GM18498 (cell line): ENCODE results near the gene PTPRH.
"Not testable (repeated sequence)": the region's sequence is repeated elsewhere in the genome, so short reads cannot be mapped to it uniquely, and the experiment has no call there.

Experiments
- ATAC-seq: cut with Tn5 transposase; IDR thresholded peaks from one replicate; pipeline ENCODE4 v1.9.1; 2021; ENCODE audit warnings: mild to moderate bottlenecking, moderate library complexity; ENCODE audit not compliant: unreplicated experiment

The PTPRH gene

DNA sequence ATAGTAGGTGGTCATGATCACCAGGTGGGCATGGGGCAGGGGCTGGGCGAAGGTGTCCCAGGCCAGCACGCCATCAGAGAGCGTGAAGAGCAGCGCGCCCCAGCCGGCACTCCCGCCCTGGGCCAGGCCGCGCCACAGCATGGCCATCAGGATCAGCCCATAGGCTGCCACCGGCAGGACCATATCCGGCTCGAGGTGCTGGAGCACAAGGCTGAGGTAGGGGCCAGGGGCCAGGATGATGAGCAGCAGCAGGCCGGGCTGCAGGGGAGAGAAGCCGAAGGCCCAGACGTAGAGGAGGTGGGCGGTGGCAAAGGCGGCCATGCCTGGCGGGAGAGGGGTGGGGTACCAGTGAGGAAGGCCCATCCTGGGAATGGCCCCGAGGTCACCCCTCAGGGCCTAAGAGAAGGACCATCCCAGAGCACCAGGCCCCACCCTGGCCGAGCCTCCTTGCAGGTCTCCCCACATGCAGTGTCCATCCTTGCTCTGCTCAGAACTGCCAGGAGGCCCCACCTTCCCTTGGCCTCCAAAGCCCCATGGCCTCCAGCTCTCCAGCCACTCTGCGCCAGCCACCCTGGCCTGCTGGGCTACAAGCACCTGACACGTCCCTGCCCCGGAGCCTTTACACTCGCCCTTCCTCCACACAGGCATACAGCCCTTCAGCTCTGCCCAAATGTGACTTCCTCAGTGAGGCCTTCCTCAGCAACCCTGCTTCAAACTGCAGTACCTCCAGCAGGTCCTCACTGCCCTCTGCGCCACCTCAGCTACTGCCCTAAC, 18.1 kb upstream of the PTPRH start:
- ATAC-seq: no peak

DNA sequence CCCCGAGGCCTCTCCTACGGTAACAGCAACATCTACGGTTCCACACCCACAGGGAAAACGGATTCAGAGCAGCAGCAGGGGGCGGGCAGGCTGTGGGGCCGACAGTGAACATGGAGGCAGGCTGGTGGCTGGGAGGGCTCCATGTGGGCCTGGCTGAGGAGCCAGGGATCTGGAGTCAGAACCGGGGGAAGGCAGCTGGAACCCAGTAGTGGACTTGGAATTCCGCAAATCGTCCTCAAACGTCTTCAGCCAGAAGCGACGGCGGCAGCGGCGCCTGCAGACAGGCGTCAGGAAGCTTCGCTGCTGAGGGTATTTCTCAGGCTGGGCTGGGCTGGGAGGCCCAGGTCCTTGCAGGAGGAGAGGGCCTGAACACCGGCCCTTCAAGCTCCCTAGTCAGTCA, 17.5 kb upstream of the PTPRH start:
- ATAC-seq: no peak

DNA sequence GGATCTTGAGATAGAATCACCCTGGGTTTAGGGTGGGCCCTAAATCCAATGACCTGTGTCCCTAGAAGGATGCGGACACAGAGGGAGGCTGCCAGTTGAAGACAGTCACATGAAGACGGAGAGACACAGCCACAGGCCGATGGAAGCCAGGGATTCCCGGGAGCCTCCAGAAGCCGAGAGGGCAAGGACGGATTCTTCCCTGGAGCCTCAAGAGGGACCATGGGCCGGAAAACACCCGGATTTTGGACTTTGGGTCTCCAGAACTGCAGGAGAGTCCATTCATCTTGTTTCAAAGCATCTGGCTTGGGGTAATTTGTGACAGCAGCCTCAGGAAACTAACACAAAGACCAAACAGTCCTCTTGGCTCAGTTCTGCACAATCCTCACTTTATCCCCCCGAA, 17.0 kb upstream of the PTPRH start:
- ATAC-seq: no peak

DNA sequence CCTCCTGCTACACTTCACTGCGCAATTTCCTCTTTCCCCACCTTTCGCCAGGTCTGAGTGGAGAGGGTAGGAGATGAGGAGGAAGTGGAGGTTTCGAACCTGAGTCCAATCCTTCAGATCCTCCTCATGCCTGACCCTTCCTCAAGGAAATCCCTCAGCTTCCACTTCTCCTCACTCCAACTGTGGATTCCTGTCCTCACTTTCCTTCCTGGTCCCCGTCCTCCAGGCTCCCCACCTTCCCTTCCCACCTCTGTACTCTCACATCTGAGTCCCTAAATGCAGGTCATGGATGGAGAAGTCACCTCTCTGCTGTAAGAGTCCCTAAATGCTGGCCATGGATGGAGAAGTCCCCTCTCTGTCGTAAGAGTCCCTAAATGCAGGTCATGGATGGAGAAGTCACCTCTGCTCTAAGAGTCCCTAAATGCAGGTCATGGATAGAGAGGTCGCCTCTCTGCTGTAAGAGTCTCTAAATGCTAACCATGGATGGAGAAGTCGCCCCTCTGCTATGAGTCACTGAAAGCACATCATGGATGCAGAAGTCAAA, 16.2 kb upstream of the PTPRH start:
- ATAC-seq: no peak

DNA sequence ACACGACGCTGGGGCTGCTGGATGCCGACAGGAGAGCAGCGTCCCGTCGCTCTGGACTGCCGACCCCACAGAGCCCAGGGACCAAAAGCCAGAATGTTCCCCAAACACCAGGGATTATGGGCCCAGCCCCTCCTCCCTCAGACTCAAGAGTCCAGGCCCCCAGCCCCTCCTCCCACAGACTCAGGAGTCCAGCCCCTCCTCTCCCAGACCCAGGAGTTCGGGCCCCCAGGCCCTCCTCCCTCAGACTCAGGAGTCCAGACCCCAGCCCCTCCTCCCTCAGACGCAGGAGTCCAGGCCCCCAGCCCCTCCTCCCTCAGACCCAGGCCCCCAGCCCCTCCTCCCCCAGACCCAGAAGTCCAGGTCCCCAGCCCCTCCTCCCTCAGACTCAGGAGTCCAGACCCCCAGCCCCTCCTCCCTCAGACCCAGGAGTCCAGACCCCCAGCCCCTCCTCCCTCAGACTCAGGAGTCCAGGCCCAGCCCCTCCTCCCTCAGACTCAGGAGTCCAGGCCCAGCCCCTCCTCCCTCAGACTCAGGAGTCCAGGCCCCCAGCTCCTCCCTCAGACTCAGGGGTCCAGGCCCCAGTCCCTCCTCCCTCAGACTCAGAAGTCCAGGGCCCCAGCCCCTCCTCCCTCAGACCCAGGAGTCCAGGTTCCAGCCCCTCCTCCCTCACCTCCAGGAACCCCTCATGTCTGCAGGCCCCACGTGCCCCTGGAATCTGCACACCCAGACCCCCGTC, 15.5 kb upstream of the PTPRH start:
- not testable (repeated sequence) for ATAC-seq

DNA sequence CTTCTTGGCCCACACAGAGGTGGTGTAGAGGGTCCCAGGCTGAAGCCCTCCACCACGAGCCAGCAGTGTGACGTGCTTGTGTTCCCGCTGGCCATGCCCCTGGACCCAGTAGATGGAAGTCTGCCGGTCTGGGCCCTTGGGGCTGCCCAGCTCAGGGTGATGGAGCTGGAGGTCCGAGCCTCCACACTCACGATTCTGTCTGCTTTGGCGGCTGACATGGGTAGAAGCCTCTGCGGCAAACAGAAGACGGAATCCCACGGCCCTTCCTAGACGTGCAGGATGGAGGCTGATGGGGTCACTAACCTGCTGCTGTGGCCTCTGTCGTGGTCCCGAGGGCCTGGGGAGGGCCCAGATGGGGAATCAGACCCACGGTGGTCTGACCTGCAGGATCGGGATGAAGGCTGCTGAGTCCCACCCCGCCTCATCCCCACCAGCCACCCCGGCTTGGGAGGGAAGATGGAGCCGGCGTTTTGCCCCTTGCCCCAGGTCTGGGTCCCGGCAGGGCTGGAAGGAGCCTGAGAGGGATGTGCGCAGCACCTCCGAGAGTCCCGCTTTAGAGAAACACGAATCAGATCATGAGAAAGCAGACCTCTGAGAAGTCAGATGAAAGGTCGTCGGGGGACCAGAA, 14.9 kb upstream of the PTPRH start:
- ATAC-seq: no peak

DNA sequence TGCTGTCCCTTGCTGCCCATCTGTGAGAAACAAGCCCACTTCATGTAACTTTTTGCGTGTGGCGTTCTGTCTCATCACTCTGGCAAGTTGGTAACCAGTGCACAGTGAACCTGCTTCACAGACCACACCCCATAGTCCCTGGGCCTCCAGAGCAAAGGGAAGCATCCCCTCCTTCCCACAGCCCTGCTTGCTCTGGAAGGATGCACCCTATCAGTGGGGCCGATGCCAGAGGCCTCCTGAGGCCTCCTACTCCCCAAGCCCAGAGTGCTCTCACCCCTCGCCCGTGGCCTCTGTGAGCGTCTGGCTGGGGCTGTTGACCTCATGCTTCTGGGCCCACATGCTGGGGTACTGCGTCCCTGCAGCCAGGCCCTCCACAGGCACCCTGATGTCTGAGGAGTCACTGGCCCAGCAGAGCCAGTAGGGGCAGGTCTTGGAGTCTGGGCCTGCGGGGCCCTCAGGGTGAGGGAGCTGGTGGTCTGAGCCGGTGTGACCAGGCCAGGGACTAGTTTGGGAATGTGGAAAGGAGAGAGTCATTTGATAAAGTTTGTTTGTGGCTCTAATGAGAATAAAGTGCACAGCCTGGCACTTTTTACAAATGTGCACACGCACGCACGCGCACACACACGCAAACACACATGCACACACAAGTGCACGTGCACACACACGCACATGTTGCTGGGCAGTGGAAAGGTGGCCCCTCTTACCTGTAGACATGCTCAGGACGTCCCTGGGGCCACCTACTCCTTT, 14.2 kb upstream of the PTPRH start:
- ATAC-seq: no peak

DNA sequence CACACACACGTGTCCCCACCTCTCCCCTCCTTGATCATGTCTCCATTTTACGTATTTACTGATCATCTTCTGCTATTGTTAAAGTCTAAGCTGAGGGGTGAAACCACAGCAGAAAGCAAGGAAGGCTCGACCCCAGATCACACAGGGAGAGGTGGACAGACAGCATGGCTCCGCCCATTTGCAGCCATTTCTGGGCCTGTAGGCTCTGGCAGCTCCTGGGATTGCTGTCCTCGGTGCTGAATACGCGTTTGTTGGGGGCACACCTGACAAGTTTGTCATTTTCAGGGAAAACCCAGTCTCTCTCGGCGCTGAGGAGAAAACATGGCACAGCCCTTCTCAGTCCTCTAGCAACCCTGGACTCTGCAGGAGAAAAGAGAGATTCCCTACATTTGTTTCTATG, 11.2 kb upstream of the PTPRH start:
- ATAC-seq: no peak

DNA sequence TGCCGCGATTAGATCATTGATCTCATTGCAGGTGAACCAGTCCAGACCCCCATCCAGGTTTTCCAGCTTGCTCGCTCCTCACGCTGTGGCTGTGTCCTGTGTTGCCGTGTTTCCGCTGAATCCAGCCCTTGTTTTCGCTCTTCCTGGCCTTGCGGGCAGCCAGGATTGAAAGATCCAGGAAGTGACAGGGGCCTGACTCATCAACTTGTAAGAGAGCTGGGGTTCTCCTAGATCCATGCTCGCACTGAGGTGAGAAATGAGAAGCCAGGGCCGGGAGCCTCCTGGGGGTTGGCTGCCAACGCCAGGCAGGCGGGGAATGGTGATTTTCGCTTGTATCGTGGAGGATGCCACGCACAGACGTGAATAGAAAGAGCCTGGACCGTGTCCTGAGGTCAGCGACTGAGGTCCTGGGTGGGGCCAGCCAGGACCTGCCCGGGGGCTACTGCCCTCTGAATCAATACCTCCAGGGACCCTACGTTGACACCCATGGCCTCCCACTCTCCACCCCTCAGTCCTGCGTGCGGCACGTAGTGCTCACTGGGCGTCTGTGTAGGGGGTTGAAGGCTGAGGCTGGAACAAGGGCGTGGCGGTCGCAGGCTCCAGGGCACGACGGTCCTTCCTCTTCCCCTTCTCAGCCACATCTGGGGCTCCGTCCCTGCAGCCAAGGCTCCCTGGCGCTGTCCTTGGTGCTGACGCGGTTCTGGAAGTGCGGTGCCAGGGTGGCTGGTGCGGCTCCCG, 7.3 kb upstream of the PTPRH start:
- no peak for ATAC-seq

DNA sequence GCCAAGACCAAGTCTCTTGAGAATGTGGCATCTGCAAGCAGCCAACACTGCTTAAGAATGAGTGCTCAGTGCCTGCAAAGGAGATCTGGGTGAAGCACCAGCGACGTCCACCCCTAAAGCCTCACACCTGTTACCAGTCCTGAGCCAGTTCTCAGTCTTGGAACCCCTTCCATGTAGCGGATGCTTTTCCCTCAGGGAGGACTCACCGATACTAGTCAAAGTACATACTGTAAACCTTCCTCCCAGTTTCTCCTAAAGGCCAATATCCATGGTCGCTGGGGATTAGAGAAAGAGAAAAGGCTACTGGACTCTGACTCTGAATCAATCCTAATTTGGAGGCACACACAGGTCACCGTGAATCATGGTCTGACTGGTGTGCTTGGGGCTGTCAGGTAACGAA, 4.2 kb upstream of the PTPRH start:
- ATAC-seq: no peak

DNA sequence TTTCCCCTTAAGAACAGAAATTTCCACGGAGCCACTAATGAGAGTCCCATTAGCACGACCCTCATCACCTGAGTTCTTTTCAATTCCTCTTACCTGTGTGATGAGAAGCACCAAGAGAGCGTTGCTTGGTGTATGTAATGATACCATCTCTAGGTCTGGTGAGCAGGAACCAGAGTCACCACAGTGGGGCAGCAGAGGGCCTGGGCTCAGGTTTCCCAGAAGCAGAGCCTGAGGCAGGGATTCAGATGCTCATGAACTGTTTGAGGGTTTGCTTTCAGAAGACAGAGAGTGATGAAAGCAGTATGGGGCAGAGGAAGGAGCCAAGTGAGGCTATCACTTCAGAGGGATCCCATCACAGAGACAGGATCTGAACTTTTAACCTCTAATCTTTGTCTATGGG, 3.1 kb upstream of the PTPRH start:
- no peak for ATAC-seq

DNA sequence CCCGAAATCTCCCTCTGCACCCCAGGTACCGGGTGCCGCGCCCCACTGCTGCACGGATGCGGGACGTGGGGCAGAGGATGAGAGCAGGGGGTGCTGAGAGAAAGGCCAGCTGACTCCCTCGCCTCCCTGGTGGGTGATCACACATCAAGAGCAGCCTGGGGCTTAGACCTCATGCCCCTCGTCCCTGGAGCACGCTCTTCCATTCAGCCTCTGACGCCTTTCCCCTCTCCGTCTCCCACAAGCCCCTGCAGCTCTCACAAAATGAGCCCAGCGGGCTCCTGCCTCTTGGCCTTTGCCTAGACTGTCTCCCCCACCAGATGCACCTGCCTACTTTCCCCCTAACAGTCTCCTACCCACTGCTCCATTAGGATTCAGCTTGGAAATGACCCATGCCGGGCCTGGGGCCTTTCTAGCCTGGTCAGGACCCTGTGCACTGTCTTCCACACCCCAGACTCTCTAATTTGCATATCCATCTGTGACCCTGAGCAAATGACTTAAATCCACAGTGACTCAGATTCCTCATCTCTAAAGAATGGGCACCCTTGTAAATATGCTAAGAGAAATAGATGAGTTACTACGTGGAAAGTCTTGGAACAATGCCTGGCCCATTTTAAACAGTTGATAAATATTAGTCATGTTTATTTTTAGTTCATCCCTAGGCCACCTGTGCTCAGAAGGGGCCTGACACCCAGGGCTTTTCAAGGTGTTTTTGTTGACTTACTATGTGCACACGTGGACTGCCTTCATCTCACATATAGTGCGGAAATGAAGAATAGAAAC, 582 bp upstream of the PTPRH start:
- ATAC-seq: no peak

DNA sequence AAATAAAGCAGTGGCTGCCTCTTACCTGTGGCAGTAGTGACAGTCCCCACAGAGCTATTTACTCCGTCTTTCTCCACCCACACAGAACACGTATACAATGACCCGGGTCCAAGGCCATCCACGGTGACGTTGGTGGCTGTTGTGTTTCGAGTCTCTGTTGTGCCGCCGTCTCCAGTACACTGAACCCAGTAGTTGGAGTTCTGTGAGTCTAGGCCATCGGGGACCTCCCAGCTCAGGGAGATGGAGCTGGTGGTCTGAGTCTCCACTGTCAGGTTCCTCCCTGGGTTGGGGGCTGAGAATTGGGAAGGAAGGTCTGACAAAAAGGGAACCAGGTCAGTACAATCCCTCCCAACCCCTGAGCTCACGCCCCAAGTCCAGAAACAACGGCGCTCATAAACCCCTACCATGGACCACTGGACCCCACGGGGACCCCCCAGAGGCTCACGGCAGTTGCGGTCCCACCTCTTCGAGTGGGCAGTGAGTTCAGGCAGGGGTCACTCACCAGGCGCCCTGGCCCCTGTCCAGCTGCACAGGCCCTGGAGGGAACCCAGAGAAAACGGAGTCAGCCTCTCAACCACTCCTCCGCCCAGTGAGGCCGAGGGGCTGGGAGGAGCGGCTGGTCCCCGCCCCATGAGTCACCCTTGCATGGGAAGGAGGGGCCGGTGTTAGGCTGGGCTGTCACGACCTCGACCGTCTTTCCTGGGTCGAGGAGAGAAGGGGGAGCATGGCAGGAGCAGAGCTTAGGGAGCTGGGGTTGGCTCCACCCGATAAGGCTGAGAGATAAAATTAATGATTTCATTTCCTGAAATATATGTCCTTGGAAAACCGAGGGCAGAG, 2.4 kb downstream of the PTPRH start:
- no peak for ATAC-seq

DNA sequence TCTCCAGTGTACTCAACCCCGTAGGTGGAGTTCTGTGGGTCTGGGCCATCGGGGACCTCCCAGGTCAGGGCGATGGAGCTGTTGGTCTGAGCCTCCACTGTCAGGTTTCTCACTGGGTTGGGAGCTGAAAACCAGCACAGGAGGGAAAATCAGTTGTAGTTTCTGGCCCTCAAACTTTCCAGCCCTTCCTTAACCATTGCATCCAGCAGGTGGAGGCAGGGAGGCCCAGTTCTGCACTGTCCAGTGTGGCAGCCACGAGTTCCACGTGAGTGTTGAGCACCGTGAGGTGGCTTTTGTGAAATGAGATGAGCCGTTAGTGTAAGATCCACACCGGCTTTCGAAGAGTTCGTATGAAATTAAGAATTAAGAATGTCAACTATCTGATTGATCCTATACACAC, 7.1 kb downstream of the PTPRH start:
- ATAC-seq: not testable (repeated sequence)

DNA sequence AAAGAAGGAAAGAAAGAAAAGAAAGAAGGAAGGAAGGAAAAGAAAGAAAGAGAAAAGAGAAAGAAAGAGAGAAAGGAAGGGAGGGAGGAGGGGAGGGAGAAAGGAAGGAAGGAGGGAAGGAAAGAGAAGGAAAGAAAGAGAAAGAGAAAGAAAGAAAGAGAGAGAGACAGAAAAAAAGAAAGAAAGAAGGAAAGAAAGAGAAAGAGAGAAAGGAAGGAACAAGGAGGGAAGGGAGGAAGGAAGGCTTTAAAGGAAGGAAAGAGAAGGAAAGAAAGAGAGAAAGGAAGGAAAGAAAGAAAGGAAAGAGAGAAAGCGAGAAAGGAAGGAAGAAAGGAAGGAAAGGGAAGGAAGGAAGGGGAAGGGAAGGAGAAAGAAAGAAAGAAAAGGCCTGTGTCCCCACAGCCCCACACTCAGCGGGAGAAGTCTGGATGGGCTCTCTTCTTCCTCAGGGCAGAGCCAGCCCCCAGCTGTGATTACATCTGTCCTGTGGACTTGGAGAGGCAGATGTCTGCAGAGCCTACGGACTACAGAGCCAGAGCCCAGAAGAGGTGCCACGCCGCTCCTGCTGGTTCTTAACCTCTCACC, 9.6 kb downstream of the PTPRH start:
- no peak for ATAC-seq

DNA sequence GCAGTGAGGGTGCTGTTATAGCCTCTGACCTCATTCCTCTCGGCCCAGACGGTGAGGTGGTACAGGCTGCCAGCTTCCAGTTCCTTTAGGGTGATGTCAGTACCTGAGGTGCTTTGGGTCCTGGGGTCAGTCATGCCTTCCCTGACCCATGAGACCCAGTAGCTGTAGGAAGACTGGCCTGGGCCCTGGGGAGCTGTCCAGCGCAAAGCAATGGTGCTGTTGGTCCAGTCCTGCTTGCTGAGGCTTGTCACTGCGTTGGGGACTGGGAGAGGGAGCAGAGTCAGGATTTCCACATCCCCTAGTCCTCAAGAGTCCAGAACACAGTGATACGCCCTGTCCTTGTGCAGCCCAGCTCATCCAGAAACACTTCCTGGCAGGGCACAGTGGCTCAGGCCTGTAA, 10.7 kb downstream of the PTPRH start:
- no peak for ATAC-seq

DNA sequence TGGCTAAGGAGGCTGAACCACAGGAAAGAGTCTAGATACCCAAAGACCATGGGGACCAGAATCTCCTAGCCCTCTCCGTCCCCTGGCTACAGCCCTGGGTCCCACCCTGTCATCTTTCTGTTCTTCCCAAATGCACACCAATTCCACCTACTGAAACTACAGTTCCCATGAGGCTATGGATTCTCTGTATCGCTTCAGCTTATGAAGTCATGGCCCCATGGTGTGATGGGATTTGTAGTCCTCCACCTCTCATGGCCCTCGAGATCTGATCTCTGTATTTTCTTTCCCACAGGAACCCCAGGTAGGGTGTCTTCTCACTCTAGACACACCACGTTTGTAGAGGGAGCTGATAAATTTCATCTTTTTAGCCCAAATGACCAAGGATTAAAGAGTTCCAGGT, 11.8 kb downstream of the PTPRH start:
- ATAC-seq: no peak

DNA sequence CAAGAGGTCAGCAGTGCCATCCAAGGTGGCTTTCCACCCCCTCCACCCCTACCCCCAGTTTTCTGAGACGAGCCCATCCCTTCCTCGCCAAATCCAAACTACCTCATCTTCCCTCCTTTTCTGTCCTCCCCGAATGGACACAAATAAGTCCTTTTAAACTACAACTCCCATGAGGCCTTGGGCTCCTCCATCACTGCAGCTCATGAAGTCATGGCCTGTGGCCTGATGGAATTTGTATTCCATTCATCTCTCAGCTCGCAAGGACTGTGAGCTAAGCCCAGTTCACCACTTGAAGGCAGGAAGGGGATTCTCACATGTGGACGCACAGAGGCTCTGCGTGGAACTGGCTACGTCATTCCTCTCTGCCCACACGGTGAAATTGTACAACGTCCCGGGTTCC, 12.5 kb downstream of the PTPRH start:
- ATAC-seq: no peak
